CD4-positive, alpha-beta T cell treated with Interleukin-4 for 1 hour (primary cell): ENCODE measurements around the gene IL3.
A peak's percentile ranks its signal among the peaks of the same experiment; 100 is the strongest.

ENCODE experiments used
- DNase-seq, 2 donors: peaks; one replicate each; pipeline ENCODE4 v3.0.0-alpha.2; 2020 to 2022

Gene IL3, protein sequence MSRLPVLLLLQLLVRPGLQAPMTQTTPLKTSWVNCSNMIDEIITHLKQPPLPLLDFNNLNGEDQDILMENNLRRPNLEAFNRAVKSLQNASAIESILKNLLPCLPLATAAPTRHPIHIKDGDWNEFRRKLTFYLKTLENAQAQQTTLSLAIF

DNA sequence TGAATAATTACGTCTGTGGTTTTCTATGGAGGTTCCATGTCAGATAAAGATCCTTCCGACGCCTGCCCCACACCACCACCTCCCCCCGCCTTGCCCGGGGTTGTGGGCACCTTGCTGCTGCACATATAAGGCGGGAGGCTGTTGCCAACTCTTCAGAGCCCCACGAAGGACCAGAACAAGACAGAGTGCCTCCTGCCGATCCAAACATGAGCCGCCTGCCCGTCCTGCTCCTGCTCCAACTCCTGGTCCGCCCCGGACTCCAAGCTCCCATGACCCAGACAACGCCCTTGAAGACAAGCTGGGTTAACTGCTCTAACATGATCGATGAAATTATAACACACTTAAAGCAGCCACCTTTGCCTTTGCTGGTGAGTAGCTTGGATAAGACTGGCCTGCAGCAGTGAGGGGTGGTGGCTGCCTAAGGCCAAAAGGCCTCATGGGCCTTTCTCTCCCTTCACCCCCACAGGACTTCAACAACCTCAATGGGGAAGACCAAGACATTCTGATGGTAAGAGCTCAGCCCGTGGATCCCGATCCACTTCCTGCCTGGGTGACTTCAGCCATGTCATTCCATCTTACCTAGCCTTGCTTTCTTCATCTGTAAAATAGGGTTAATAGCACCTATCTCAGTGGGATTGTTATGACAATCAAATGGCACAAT is at the start of gene IL3:
Gene IL3 (plus strand): TSS at position 155 of the 661 bp plus-strand sequence. CDS start 52 bp downstream, at position 207.
- no peak for DNase-seq

DNA sequence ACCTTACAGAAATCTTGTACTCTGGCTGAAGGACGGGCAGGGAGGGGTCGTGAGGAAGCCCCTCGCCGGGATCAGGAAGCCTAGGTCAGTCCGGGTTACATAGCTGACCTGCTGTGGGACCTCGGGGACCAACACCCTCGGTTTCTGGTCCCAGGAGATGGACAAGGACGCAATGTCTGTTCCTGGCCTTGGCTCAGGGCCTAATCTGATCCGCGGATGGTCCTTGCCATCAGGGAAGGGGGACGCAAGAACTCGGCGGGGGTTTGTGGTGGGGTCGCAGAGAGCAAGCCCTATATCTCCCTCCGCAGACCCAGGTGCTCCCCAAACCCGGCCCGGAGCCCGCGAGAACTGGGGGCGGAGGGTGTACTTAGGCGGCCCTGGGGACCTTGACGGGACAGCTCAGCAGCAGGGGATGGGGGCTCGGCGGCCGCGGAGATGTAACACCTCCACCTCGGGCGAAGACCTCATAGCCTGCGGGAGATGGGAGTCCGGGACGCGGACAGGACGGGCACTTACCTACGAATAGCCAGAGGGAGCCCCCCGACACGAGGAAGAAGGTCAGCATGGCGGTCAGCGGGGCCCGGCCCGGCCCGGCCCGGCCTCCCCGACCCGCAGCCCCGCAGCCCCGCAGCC is 49.4 kb upstream of the IL3 start:
- DNase-seq: no peak

DNA sequence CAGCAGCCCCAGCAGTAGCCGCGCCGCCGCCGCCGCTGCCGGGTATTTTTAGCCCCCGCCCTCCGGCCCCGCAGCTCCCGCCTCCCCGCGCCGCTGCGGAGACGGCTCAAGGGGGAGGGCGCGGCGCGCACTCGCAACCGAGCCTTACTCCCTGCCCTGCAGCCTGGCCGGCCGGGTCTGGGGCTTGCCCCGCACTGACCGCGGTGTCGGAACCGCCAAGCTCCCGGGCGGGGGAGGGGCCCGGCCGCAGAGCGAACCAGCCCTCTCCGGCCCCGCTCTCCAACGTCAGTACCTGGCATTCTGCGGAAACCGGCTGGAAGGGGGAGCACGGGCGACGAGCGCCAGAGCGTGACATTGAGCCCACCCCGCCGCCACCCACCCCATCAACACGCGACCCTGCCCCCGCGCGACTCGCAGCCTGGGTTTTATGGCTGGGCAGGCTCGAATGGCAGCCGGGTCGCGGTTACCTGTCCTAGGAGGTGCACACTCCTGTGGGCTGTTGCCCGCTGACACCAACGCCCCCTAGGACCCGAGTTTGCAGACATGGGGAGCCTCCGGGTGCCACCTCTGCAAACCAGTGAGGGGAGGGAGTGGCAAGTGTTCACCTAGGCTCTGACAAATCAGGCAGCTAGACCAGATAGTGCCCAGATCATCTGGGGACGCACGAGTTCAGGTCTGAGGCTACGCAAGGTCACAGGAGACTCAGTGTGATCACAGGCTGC is 48.7 kb upstream of the IL3 start, which contains the start of gene ACSL6:
Gene ACSL6 (minus strand): TSS at position 37 of the 722 bp plus-strand sequence. CDS start 105 bp downstream, outside the sequence.
- peak; percentile 21 to 49 for DNase-seq

DNA sequence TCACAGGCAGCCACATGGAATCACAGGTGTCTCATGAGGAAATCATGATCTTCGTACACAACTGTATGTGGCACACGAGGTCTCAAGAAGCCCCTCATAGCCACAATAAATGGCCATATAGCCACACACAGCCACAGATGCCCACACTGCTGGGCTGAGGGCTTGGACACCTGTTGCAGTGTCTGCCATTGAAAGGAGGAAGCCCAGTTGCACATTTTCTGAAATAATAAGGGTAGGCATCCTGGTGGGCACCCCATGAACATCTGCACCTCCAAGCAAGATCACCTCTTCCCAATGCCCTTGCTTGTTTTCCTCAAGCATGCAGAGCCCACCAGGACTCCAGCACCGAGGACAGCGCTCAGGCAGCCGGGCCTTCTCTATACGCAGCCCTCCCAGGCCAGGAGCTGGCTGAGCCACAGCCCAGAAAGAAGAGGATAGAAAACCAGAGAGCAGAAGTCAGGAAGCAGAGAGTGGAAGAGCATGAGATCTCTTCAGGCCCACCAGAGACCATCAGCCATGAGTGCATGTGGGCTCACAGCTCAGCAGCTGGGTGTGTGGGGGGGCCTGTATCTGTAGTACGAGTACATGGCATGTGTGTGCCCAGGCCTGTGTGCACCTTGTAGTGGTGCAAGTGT is 48.0 kb upstream of the IL3 start:
- no peak for DNase-seq

DNA sequence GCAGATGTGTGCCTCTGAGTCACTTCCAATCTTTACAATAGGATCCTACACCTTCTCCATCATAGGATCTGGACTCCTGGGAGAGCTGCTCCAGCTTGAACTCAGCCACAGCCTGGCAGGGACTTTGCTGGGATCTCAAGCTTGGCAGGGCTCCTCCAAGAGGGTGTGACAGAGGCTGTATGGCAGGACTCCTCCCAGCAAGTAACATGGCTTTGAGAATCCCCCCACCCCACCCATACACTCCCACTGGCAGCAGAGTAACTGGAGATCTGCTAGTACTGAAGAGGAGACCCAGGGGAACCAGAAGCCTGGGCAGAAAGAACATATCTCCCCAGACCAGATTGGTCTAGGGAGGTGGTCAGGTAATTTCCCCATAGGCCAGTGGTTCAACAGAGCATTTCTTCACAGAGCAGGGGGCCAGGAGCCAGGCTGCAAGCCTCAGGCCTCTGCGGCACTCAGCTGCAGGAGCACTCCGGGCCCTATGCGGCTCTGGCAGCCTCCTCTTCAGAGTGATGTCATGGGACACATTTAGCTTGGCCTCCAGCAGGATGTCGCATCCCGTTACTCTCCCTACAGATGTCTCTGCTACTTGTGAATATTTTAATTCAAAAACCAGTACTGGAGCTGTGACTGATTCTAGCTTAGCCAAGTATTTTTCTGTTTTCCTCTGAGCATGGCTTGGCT is 47.3 kb upstream of the IL3 start:
- no peak for DNase-seq

DNA sequence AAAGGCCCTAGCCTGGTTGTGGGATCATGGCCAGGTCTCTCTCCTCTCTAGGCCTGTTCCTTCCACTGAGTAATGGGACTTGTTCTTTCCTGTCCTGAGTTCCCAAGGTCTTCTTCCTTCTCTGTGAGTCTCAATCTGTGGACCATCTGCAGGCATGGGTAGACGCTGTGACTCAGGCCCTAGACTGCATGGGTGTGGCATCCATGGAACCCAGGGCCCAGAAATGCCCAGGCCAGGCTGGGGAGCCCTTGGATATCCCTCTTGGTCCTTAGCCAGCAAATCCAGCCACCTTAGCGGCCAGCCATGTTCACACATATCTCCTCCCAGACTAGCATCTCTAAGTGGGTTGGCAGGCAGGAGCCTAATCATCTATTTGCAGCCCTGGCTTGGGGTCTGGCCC is 46.7 kb upstream of the IL3 start:
- DNase-seq: no peak

DNA sequence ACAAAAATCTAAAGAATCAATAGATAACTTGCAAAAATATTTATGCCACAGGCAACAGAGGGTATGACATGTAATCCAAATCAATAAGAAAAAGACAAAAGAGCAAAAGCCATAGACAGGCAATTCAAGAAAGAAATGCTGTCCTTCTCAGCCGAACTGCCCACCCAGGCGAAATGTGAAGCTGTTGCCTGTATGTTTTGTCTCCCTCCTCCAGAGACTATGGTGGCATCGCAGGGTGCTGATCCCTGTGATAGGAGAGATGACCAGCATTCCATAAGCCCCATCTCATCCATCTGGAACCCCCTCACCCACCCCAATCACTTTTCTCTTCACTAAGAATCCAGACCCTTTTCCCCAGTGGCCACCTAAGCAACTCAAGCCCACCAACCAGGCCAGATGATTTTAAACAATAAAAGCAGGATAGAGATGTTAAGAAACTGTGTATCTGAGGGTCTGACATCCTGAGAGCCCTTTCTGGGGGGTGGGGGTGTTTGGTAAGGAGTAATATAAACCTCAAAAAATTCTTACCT is 43.7 kb upstream of the IL3 start:
- no peak for DNase-seq

DNA sequence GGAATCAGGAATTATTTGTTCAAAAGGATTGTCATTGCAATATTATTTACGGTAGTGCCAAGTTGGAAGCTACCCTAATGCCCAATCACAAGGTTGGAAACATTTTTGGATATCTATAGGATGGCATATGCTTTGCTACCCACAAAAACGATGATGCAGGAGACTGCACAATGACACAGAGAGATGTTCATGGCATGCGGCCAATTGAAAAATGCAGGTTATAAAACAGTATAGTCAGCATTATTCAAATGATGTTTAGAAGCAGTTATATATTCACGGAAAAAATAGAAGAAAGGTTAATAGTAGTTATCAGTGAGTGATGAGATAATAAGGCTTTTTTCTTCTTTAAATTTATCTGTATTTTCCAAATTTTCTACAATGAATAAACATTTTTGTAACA is 43.1 kb upstream of the IL3 start:
- DNase-seq: no peak

DNA sequence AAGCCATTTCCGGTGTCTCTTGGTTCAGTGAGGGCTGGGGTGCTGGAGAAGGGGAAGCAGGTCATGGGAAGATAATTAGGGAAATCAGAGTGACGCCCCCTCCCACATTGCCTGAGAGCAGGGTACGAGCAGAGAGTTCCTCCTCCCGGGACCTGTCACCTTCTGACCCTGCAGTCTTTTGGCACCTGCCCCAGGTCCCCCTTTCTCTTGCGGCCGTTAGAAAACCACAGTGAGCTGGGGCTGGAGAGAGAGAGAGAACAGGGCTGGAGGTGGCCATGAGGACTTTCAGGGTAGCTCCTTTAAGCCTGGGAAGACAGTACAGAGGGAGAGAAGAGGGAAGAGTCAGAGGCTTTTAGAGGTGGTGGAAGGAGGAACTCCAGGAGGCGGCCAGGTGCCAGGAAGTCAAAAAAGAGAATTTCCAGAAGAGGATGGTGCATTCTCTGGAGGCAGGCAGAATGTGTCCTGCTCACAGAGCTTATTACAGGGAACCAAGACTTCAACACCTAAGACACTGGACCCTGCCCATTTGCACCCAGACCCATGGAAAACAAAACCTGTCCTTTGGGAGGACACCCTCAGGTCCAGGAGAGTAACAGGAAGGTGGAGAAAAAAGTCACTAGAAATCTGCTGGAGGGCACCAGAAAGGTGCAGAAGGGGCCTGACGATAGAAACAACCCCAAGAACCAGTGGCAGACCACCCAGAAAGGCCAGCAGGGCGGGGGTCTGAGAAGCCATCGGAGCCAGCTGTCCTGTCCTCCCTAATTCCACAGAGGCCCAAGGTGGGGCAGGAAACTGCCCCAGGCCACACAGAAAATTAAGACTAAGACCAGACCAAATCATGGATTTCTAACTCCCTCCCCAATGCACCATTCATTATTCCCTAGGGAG is 42.5 kb upstream of the IL3 start:
- DNase-seq: no peak

DNA sequence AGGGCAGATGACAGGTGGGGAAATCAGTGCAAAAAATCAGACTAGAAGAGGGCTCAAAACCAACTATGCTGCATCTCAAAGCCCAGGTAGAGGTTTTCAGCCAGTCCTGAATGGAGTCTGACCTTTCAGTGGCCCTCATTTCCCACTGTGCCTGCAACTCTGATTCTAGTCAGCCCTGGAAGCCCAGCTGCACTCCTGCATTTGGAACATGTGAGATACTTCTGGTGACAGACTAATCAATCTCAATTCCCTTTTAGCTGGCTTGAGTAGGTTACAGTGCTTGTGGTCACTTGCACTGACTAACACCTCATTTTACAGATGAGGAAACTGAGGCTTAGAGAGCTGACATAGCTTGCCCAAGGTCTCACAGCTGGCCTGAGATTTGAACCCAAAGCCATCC is 41.1 kb upstream of the IL3 start:
- DNase-seq: no peak

DNA sequence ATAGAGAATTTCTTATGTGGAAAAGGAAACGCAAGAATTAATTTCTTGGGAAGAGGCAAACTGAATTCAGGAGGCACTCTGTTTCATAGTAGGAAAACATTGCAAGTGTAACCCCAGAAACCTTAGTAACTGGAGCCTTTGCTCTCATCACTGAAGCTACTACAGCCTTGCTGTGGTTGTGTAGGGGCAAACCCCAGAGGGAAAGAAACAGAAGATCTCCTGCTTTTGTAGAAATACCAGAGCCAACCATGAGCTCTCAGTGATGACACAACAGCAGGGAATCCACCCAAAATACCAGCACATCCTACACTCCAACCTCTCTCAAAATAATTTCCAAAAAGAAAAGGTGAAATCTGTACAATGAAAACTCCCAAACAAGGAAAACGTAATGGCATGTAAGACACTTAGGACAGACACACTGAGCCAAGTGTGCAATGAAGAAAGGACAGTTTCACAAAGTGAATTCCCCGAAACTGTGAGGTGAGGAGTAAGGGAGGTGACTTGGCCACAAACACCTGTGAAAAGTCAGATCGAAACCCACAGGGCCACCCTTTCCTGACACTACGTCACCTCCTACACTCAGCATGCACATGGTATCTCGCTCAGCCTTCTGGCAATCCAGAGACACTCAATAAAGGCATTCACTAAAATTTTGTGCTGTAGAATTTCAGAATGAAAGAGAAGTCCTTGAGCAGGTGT is 40.4 kb upstream of the IL3 start:
- peak; percentile 75 to 85 for DNase-seq

DNA sequence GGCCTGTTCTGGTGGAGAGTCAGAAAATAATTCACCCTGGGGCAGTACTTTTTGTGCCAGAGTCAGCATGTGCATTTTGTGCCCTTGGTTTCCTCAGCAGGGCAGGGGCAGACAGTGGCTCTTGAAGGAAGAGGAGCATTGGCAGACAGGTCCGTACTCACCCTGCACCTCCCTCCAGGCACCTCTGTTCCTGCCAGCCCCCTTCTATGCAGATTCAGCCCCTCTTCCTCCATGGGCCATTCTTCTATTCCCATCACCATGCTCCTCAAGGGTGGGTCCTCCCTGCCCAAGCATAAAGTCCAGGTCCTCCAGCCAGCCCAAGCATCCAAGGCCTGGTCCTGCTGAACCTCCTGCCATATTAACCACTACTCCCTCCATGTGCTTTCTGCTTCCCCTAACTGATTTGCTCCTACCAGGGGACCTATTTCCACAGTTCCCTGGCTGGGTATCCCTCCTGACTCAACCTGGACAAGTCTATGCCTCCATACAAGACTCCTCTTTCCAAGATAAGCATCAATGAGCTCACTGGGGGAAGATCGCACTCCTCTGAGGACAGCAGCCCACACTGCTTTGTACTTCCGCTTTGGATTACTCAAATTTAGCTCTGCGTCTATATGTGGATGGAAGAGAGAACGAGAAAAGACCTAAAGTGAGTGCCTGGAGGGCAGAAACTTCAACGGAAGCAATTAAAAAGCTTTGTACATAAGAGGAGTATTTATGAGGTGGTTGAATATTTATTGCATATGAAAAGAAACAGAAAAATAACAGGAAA is 39.7 kb upstream of the IL3 start:
- no peak for DNase-seq

DNA sequence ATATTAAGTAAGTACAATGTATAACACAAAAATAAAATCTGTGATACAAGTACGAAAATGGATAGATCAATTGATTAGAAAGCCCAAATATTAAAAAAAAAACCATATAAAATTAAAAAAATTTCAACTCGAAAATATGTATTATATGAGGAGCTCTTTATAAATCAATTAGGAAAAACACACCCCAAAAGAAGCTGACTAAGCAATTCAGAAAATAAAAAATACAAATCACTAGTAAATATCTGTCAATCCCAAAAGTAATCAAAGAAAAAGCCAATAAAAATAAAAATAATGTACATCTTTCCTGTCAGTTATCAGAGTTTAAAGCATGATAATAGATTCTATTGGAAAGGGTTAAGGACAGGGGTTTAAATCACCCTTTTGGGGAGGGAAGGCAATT is 38.8 kb upstream of the IL3 start:
- no peak for DNase-seq

DNA sequence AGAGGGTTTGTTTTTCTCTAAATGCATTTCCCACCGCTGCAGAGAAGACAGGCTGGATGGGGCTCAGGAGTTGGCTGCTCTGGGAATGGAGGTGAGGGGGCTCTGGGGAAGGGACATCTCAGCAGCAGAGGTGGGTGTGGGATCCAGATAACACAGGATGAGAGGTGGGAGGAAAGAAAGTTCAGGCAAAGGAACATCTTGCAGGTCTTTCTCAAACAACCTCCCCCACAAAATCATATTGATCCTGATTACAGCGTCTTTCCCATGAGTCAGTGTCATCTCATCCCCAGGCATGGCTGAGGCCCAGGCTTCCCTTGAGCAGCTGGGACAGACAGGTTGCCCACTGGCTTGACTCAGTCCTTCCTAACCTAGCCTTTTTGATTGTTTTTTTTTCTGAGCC is 37.7 kb upstream of the IL3 start:
- no peak for DNase-seq

DNA sequence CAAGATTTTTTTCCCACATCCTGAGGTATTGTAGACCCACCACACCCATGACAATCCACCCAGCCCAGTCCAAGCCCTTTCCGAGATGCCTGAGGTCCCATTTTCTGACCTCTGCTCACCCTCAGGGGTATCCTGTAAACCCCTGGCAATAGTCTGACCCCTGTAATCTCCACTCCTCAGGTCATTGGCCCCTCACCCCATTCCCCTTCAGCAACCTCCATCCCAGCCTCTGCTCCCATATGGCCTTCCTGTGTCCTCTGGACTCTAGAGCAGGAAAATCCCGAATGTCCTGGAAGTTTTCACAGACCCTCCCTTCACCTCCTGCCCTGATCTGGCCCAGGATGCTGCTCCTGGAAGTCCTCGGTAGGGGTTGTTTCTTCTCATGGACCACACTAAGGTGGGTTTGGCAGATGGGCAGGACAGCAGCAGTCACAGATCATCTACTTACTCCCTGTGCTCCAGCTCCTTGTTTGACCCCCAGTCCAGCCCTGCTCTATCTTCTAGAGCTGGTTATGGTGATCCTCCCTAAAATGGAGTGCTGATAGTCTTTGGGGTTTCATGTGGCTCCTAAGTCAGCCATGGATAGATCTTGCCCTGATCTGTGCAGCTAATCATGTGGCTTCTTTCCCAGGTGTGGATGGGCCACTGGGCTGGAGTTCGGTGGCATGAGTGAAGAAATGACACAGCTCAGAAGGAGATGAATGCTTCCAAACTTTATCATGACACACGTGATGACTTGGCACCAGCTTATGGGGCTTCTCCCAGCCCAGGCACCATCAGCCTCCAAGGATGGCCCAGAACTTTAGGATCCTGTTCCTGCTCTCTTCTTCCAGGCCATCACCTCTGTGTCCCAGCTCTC is 37.0 kb upstream of the IL3 start:
- no peak for DNase-seq

DNA sequence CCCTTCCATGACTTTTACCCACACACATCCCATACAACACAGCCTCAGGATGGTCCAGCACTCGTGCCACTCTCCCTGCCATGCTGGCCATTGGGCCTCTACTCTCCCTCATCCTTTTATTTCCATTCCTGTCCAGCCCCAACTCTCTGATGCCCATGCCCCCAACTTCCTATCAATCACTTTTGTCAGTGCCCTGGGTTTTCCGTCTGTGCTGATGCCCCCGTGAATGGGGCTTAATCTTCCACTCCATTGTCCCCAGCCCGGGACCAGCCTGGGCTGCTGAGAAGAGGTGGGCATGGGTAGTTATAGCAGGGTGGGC is 36.4 kb upstream of the IL3 start:
- no peak for DNase-seq

DNA sequence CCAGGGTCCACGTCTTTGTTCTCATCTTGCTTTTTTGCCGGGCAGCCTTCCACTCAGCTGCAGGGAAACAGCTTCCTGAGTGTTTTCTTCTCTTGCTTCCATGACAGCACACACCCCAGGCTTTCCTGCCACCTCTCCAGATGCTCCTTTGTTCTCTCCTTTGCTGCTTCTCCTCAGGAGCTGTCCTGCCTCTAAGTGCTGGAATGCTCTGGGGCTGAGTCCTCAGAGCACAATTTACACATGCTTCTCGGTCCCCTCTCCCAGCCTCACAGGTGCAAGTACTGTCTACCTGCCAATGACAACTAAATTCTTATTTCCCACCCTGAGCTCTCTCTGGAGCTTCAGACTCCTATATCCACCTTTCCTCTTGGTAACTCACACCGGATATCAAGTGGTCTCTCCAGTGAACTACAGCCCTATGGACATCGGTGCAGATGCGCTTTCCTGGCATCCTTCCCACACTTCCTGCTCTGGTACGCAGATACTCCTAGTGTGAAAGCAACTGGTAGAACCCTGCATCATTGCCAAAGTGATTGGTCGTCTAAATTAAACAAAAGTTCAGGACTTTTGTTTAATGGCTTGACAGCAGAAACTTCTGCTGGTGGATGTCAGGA is 35.6 kb upstream of the IL3 start:
- no peak for DNase-seq

DNA sequence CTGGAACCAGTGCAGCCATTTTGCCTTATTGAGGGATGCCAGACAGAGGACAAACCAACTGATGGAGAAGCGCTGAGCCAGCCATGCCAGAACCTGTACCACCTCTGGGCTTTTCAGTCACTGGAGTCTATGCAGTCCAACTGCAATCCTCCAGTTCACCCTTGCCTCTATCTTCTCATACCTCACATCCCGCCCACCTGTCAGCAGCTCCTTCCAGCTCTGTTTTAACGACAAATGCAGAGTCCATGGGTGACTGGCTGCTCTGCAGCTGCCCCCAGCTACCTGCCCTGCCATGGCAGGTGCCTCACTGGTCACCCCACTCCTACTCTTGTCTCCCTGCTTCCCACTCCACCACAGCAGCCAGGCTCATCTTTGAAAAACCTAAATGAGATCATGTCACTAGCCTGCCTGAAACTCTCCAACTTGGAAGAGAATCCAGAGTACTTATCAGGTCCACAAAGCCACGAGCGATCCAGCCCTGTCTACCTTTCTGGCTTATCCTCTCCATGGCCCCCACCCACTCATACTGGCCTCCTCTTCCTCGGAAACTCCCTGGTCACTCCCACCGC is 35.0 kb upstream of the IL3 start:
- DNase-seq: no peak
